Right lobe of liver (tissue), 6 donors: ENCODE results near the gene SP140L. TPM values are rescaled to one million over a fixed set of nuclear protein-coding genes. Genes with fewer than 3 reads are reported as not detected.

ENCODE experiments used
- ATAC-seq, 4 donors: fragments of 200-7000 bp; cut with Tn5 transposase; one replicate each; pipeline ENCODE4 v1.9.1; 2020; ENCODE audit warnings: mild to moderate bottlenecking in 4 of 4, moderate library complexity in 4 of 4
- DNase-seq, 3 donors: peaks; one replicate each; pipeline ENCODE4 v3.0.0-alpha.2; 2020
- H3K27ac ChIP-seq, 3 donors: fragments of 200-600 bp; one replicate each; pipeline ENCODE4 v1.8.0; 2022
- H3K27me3 ChIP-seq, 2 donors: fragments of 200-600 bp; one replicate each; pipeline ENCODE4 v1.8.0; 2022
- H3K36me3 ChIP-seq, 4 donors: fragments of 200-600 bp; sonication (generic) in 1 of 4; one replicate each; pipeline versions ENCODE4 v1.5.1 to v1.8.0; 2017 to 2022; ENCODE audit warnings: control low read depth in 1 of 4
- H3K4me1 ChIP-seq, 4 donors: fragments of 200-600 bp; sonication (generic) in 1 of 4; one replicate each; pipeline versions ENCODE4 v1.5.1 to v1.8.0; 2017 to 2022; ENCODE audit warnings: control low read depth in 1 of 4
- H3K4me3 ChIP-seq, 3 donors: fragments of 200-600 bp; one replicate each; pipeline ENCODE4 v1.8.0; 2022
- H3K9me3 ChIP-seq, 4 donors: fragments of 200-600 bp; sonication (generic) in 1 of 4; one replicate each; pipeline versions ENCODE4 v1.5.1 to v1.8.0; 2017 to 2022; ENCODE audit warnings: control low read depth in 1 of 4
- POLR2A ChIP-seq: fragments of 450-650 bp; IDR thresholded peaks from one replicate; pipeline ENCODE4 v1.6.1; 2017; ENCODE audit warnings: antibody characterized with exemption, mild to moderate bottlenecking
- WGBS: methylation state at CpG from one replicate; pipeline ENCODE4 v1.1.6; 2018; ENCODE audit warnings: low coverage, low lambda C conversion rate; ENCODE audit not compliant: insufficient coverage; ENCODE audit errors: missing lambda C conversion rate; 5-methylcytosine and 5-hydroxymethylcytosine counted together
- intact Hi-C, 2 donors: fragments of 100-400 bp; cut with DNase I; formaldehyde crosslinking; loops; one replicate each; pipeline versions ENCODE4 v1.11.2 to v1.14.1; 2022
- total RNA-seq, 6 experiments: library from RNA; depleted of rRNA in 2 of 6; stranded (reverse); fragments of >200 nt in 2 of 6; fragmentation: NEBNext Ultra II Directional in 3 of 6; extraction: Animal tissue kit (Norgen Biotek cat#: 25700) in 3 of 6; gene quantifications; one replicate each; pipeline versions ENCODE4 v1.1.0 to v1.2.4, GENCODE V29; 2016 to 2023
- TF ChIP-seq, protein P1 (sequence below), 4 donors: fragments of 200-600 bp in 3 of 4; fragments of 450-650 bp in 1 of 4; IDR thresholded peaks; one replicate each; pipeline versions ENCODE4 v1.5.1 to v1.8.0; 2016 to 2022; ENCODE audit warnings: antibody characterized with exemption in 4 of 4, mild to moderate bottlenecking in 2 of 4
- donor health status: DM: no; HTN: yes; CAD: no.
- donor health status: DM: no; HTN: no; CAD: no.
- donor health status: DM: no; HTN: no; CAD: no.
- donor health status: DM: no; HTN: yes; CAD: no.
- donor health status: DM: no; HTN: yes; CAD: no.

The SP140L gene
- total RNA-seq, 6 experiments from 2014 or later: 6.6 to 17.9 (median 11.3) TPM

DNA sequence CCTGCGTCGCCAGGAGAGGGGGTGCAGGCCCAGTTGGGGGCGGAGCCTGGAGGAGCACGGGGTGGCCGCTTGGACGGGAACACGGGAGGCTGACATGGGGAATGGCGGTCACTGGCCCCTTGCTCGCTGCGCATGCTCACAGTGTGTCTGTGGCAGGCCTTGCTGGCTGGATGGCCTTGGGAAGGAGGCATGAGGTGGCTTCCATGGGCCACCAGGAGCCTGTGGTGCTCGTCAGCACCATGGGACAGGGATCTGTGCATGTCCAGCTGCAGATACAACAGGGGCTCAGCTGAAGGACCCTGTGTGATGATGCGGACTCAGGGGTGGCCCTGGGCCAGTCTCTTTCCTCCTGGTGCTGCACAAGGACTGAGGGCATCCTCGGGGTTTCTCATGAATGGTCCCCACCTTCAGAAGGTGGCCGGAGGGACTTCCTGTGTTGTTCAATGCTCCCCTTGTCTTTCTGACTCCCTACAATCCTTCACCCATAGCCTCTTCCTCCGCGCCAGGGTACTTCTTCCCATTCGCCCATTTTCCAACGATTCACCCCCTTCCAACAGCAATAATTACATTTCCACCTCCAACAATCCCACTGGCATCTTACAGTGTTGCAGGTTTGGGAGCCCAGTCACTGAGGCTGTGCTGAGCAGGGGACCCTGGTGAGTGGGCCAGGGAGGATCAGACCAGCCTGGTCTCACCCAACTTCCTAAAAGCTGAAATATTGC lies 3.4 kb upstream of the SP140L start:
- 76% methylated on average over 6 of the region's 18 CpGs for WGBS
- ATAC-seq: no peak

DNA sequence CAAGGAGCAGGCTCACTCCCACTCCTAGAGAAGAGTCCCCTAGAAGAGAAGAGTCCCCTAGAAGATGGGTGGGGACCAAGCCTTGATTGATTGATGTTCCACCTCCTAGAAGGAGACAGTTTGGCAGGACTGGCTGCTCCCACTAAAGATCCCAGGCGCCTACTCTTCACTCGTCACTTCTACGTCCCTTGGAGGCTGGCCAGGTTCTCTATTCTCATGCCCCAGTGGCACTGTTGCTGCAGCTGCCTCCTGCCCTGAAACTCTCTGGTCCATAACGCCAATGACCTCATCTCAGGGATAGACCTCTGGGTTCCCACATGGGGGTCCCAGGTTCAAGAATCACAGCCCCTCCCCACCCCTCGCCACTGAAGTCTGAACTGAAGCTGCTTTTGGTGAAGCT lies 2.5 kb upstream of the SP140L start:
- intact Hi-C loops: no loop called here
- no peaks in the 10 kb centered on the region for H3K36me3 ChIP-seq
- no peaks in the 10 kb centered on the region for H3K9me3 ChIP-seq
- no peak overlapping the region for H3K27ac ChIP-seq
- H3K27me3 ChIP-seq: no peaks in the 10 kb centered on the region
- DNase-seq (no peak), ATAC-seq (no peak)
- H3K4me3 ChIP-seq: no peak overlapping the region
- WGBS: 93% methylated on average over 2 of the region's 5 CpGs
- peaks cover 0 to 10% (median 4%) of the 10 kb centered on the region in 4 donors for H3K4me1 ChIP-seq
- no peak for TF ChIP-seq POLR2A
- TF ChIP-seq, protein P1, sequence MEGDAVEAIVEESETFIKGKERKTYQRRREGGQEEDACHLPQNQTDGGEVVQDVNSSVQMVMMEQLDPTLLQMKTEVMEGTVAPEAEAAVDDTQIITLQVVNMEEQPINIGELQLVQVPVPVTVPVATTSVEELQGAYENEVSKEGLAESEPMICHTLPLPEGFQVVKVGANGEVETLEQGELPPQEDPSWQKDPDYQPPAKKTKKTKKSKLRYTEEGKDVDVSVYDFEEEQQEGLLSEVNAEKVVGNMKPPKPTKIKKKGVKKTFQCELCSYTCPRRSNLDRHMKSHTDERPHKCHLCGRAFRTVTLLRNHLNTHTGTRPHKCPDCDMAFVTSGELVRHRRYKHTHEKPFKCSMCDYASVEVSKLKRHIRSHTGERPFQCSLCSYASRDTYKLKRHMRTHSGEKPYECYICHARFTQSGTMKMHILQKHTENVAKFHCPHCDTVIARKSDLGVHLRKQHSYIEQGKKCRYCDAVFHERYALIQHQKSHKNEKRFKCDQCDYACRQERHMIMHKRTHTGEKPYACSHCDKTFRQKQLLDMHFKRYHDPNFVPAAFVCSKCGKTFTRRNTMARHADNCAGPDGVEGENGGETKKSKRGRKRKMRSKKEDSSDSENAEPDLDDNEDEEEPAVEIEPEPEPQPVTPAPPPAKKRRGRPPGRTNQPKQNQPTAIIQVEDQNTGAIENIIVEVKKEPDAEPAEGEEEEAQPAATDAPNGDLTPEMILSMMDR (IDR thresholded peaks at IDR 0.05): no peak

More for the DNA sequence above, 3.4 kb upstream of the SP140L start:
- Histone ChIP-seq H3K27ac (no peak overlapping the region), H3K36me3 (no peaks in the 10 kb centered on the region), H3K4me1 (peaks cover 0 to 10% (median 4%) of the 10 kb centered on the region in 4 donors), H3K27me3 (no peaks in the 10 kb centered on the region), H3K9me3 (no peaks in the 10 kb centered on the region), H3K4me3 (no peak overlapping the region)
- intact Hi-C loops: no loop called here
- DNase-seq: no peak
- TF ChIP-seq, protein P1 (IDR thresholded peaks at IDR 0.05): no peak
- no peak for TF ChIP-seq POLR2A

DNA sequence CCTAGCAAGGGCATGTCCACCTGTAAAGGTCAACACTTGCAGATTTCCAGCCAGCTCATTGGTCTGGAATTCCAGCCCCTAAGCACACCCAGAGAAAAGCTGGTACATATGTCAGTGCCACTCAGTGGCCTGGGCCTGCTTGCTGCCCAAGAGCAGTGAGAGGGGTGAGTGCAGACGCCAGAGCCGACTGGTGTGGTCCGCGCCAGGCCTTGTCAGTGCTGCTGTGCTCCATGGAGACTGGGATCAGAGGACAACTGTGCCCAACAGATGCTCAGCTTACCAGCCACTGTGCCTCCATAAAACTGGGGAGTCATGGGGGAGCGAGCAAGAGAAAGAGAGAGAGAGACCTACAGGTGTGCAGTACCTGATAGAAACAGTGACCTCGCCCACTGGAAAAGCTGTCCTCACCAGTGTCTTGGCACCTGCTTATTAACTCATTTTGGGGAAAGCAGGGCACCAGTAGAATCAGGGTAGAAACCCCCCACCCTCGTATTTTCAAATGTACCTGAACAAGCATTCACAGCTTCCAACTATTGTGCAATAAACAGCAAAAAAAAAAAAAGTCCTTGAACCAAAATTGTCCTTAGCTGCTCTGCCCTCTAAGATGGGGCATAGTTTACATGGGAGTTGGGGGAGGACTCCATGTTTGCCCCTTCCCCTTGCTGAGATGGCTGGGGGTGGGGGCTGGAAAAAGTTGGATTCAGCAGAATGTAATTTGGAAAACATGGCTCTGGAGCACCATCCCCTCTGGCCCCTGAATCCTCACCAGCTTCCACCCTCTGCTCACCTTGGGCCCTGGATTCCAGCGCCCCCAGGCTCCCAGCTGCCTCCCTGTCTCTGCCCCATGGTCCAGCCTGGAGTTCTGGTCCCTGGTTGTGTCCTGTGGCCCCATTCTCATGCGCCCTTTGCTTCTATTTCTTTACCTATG lies 1.4 kb upstream of the SP140L start:
- Histone ChIP-seq H3K4me3 (no peak overlapping the region), H3K9me3 (no peaks in the 10 kb centered on the region), H3K36me3 (no peaks in the 10 kb centered on the region), H3K27ac (no peak overlapping the region), H3K4me1 (peaks cover 0 to 10% (median 4%) of the 10 kb centered on the region in 4 donors), H3K27me3 (no peaks in the 10 kb centered on the region)
- ATAC-seq (no peak), DNase-seq (no peak)
- TF ChIP-seq, protein P1 (IDR thresholded peaks at IDR 0.05): no peak
- no peak for TF ChIP-seq POLR2A
- intact Hi-C loops: no loop called here
- WGBS: 60% methylated on average over 2 of the region's 9 CpGs

DNA sequence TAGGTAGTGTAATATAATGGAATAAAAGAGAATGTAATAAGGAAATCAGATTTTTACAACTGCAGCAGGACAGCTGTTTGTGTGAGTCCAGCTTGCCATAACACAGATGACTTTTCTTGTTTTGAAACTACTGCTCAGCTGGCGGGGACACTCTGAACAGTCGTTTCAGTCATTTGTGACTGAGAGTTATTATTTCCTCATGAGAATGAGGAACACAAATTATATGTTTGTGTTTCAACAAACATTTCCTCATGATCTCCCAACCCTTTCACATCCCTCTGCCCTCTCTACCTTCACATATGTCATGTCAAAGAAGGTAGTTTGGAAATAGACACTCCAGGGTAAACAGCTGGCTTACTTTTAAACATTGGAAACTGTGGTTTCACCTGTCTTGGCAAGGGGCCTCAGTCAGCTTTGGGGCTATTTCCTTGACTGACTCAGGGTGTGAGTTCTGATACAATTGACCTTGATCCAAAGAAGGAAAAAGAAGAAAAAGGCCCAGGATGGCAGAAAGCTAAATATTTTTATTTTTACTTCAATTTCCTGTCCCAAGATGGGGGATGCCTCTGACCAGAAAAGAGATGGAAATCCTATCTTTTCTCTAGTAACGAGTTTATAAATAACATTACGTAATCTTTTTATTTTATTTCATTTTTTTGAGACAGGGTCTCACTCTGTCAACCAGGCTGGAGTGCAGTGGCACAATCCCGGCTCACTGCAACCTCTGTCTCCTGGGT lies 593 bp downstream of the SP140L start:
- 35% methylated on average over 5 of the region's 5 CpGs for WGBS

More for the DNA sequence above, 593 bp downstream of the SP140L start:
- peak overlapping the region; percentile 63 to 84 (median 71) for H3K27ac ChIP-seq
- intact Hi-C loops: no loop called here
- no peaks in the 10 kb centered on the region for H3K9me3 ChIP-seq
- DNase-seq (no peak), ATAC-seq (peak; percentile 41 to 67 (median 52))
- H3K4me3 ChIP-seq: peak overlapping the region; percentile 49 to 58 (median 56)
- peaks cover 0 to 10% (median 4%) of the 10 kb centered on the region in 4 donors for H3K4me1 ChIP-seq
- no peaks in the 10 kb centered on the region for H3K27me3 ChIP-seq
- H3K36me3 ChIP-seq: no peaks in the 10 kb centered on the region
- TF ChIP-seq, protein P1 (IDR thresholded peaks at IDR 0.05): no peak
- TF ChIP-seq POLR2A: no peak
